NCI-H1694 treated with DMSO at 0.1 percent for 48 hours (cell line): ENCODE measurements around the gene GPR15LG.
"Not testable (repeated sequence)": the region's sequence is repeated elsewhere in the genome, so short reads cannot be mapped to it uniquely, and the experiment has no call there.

Experiments used
- DNase-seq: peaks from one replicate; lab custom pipeline; 2025; lab: John Stamatoyannopoulos, UW

The GPR15LG gene

DNA sequence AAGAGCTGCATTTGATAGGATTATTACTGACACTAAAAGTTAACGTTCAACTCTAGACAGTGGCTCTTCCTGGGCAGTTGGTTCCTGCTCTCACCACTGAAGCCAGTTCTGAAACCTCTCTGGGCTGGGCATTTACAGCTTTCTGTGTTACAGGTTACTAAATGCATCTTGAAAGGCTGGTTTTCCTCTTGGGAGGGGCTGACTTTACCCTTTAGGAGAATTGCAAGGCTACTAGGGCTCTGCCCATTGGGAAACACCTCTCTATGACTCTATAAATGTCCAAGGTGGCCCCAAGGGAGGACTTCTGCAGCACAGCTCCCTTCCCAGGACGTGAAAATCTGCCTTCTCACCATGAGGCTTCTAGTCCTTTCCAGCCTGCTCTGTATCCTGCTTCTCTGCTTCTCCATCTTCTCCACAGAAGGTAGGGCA is at the start of gene GPR15LG:
GPR15LG (plus strand) TSS at position 301 of the 429 bp plus-strand sequence; CDS start at position 352, 51 bp downstream.
- no peak for DNase-seq

DNA sequence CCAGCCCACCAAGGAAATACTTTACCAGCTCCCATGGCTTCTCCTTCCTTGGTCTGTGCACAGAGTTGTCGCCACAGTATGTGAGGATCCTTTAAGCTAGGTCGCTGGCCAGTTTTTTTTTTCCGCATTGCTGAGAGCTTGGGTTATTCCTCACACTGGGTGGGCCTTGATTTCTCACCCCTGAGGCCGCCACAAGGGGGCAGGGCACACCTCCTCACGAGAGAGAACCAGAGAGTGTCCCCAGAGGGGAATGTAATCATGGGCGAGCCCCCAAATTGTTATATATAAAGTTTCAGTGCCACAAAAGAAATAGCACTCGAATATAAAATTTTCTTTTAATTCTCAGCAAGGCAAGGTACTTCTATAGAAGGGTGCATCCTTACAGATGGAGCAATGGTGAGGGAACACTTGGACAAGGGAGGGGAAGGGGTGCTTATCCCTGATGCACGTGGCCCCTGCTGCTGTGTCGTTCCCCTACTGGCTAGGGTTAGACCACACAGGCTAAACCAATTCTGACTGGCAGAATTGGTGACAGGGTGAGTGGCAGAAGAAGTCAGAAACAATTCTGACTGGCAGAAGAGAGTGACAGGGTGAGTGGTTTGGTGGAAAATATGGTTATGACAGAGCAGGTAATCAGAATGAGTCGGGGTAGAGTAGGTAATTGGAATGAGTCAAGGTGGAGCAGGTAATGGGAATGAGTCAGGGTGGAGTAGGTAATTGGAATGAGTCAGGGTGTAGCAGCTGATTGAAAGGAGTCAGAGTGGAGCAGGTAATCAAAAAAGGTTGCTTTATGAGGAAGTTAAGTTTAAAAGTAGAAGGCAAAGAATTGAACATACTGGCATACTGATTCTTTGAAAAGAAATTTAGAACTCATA is 47.5 kb upstream of the GPR15LG start:
- not testable (repeated sequence) for DNase-seq

DNA sequence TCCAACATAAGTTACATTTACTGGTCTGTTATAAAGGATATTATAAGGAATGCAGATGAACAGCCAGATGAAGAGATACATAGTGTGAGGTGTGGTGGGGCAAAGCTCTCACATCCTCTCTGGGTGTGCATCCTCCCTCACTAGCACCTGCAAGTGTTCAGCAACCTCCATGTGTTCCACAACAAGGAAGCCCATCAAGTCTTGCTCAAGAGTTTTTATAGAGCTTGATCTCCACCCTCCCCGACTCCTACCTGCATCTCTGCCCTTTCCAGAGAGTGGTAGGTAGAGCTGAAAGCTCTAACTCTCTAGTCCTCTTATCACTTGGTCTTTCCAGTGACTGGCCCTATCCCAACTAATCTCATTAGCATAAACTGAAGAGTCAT is 46.8 kb upstream of the GPR15LG start:
- no peak for DNase-seq

DNA sequence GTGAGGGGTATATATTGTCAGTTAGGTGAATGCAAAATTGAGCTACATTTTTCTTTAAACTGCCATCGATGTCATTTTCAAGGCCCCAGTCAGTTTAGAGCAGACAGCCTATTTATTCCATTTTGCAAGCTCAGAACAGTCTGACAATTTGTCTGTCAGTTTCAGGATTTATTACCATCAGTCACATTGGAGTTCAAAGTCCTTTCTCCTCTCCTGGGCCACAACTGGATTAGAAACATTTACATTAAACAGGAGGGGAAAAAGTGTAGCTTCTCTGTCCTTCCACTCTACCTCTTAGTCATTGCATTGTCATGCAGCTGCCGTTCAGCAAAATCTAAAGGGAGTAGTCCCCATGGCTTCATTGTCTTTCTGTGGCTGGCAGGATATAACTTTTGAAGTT is 37.8 kb upstream of the GPR15LG start:
- no peak for DNase-seq

DNA sequence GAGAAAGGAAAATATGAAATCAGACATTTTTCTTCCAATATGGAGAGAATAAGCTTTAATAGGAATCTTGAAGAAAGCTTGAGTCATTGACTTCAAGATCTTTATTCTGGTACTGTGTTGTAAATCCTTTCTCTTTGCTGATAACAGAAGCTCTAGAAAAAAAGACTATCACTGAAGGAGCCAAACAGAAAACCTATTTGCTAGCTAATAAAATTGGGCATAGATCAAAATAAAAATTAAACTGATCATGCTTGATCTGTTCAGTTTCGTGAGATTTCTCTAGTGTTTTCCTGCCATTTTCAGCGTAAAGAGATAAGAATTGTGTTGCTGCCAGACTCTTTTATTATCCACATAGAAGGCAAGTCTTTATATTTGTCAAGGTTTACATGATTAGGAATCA is 35.8 kb upstream of the GPR15LG start:
- DNase-seq: no peak

DNA sequence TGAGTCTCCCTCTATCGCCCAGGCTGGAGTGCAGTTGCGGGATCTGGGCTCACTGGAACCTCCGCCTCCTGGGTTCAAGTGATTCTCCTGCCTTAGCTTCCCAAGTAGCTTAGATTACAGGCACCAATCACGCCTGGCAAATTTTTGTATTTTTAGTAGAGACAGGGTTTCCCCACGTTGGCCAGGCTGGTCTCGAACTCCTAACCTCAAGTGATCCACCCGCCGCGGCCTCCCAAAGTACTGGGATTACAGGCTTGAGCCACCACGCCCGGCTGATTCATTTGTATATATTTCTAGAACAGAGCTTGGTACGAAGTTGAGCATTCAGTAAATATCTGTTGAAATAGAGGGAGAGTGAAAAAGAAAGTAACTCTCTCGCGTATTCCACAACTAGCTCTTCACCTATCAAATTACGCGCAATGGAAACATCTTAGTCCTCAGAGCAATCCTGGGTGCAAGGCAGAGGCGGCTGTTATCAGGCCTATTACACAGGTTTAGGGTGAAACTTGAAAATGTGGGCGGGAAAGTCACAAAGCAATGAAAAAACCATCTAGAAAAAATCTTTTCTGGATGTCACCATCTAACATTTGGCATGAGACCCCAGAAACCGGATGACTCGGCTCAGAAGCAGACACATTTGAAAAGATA is 35.0 kb upstream of the GPR15LG start:
- no peak for DNase-seq

DNA sequence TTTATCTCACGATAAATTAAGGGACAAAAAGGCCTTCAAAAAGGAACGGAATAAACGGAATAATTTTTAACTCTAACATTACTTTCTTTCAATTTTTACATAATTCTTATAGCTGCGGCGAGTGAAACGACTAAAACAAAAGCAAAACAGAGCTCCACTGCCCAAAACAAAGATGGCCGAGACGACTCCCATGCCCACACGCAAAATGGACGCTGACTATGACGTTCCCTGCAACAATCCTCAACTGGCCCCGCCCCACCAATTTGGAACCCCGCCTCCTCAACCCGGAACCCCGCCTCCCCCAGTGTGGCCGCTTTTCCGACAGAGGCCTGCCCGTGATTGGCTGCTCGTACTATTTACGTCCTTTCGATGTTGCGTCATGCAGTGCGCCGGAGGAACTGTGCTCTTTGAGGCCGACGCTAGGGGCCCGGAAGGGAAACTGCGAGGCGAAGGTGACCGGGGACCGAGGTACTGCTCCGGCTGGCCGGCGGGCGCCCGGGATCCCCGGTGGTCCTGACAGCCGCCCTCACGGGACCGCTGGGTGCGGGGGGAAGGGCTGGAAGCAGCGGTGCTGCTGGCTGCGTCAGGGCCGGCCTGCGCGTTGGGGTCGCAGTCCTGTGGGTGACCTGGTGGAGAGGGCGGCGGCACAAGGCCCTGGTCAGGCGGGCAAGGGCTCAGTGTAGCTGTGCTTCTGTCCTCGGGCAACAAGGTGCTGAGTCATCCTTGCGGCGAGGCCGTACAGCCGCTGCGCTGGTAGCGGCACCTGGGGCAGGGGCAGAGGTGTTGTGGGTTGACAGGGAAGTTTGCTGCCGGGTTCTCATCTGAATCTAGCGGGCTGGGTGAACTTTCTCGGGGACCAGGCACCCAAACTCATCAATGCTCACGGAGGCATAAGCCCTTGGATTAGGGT is 34.2 kb upstream of the GPR15LG start, which contains the start of gene GHITM:
GHITM (plus strand) TSS at position 384 of the 910 bp plus-strand sequence. CDS start 1,992 bp downstream, outside the sequence.
- peak; percentile 93 for DNase-seq

DNA sequence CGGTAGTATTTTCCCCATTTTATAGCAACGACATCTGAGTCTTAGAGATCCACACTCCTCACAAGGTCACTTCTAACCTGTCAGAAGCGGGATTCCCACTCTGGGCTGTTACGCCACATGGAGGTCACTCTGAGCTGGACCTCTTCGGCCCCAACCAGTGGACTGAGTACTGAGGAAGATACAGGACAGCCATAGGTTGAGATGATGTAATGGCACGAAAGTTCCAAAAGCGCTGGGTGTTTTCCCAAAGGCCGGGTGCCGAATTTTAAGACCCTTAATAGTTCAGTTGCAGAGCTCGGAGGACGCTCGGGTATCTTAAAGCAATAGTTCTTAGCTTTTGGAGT is 33.6 kb upstream of the GPR15LG start:
- no peak for DNase-seq

DNA sequence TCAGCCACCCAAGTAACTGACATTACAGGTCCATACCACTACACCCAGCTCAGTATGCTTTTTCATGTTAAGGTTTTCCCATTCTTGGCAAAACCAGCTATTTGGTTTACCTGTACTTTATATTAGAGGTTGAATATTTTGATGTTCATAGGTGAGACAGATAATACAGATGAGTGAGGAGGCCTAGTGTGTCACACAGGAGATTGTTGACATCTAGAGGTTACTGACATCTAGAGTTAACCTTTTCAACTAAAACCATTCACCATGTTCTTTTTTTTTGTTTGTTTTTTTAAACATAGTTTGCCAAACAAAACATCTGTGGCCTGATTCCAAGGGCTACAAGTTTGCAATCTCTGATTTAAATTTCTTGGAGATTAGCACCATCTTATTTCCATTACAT is 26.3 kb upstream of the GPR15LG start:
- no peak for DNase-seq

DNA sequence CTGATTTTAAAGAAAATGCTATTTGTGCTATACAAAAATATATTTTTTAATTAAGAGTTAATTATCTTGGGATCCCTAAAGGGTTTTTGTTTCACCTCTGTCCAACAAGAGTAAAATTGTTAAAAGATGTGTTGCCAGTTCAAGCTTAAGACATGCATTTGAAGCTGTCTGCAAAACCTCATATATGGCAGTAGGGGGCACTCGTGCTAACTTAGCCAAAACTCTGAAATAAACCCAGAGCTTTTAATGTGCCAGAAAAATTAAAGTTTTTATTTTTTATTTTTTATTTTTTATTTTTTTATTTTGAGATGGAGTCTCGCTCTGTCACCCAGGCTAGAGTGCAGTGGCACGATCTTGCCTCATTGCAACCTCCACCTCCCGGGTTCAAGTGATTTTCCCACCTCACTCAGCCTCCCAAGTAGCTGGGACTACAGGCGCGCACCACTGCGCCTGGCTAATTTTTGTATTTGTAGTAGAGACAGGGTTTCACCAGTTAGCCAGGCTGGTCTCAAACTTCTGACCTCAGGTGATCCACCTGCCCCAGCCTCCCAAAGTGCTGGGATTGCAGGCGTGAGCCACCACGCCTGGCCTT is 25.5 kb upstream of the GPR15LG start:
- peak; percentile 43 for DNase-seq

DNA sequence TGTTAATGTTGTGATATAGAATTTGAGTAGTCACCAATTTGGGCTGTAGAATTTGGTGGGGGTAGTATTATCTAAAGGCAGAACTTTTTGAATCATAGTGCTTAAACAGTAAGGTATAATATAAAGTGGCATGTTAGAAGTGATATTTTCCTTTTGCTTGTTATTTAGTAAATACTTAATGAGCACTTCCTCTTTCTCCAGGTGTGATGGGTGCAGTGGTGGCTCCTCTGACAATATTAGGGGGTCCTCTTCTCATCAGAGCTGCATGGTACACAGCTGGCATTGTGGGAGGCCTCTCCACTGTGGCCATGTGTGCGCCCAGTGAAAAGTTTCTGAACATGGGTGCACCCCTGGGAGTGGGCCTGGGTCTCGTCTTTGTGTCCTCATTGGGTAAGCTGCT is 23.7 kb upstream of the GPR15LG start:
- no peak for DNase-seq

DNA sequence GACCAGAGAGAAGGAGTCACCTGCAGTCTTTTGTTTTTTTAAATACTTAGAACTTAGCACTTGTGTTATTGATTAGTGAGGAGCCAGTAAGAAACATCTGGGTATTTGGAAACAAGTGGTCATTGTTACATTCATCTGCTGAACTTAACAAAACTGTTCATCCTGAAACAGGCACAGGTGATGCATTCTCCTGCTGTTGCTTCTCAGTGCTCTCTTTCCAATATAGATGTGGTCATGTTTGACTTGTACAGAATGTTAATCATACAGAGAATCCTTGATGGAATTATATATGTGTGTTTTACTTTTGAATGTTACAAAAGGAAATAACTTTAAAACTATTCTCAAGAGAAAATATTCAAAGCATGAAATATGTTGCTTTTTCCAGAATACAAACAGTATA is 20.8 kb upstream of the GPR15LG start:
- DNase-seq: no peak

DNA sequence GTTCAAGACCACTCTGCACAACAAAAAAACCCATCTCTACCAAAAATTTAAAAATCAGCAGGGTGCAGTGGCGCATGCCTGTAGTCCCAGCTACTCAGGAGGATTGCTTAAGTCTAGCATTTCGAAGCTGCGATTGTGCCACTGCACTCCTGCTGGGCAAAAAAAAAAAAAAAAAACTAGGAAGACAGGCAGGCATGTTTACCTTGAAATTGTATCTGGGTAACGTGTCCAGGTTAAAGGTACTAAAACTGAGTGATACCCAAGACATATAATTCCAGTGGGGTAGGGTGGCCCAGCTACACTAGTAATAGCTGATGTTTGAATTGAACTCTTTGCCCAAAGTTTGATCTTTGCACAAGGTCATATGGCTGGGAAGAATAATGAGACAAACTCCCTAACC is 18.1 kb upstream of the GPR15LG start:
- DNase-seq: no peak

DNA sequence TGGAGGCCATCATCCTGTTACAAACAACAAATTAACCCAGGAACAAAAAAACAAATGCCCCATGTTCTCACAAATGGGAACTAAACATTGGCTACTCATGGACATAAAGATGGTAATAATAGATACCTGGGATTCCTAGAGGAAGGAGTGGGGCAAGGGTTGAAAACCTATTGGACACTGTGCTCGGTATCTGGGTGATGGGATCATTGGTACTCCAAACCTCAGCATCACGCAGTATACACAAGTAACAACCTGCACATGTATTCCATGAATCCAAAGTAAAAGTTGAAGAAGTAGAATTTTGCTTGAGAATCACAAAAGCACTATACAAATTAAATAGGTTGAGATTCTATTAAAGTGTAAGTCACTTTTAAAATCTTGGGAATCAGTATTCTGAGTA is 17.6 kb upstream of the GPR15LG start:
- no peak for DNase-seq

DNA sequence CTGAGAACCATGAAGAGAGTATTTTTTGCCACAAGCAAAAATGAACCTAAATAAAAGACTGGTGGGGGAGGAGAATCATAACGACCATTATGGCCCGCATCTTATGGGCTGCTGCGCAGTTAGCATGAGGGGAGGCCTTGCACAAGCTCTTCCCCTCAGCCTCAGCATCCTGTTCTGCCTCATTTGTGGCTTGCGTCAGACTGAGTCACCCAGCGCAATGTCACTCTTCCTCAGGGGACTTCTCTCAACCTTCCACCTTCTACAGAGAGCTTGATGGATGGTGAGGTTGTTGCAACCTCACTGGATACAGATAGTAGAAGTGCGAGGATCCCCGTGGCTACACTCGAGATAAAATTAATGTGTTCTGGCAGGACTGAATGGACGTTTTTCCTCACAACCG is 16.8 kb upstream of the GPR15LG start:
- DNase-seq: no peak

DNA sequence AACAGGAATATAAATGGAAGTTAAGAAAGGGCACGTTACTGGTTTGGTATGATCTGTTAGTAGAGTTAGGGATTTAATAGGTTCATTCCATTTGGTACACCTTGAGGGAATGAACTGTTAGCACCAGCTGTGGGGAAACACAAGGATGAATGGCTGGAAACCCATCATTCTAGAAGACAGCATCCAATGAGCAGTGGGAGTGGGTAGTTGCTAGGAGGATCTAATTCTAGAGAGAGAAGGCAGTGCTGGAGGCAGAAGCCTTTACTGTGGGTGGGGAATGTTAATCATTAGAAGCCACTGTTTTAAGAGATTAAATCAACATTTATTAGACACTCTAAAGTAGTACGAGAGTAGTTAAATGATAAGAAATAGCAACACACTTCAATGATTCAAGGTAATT is 15.5 kb upstream of the GPR15LG start:
- no peak for DNase-seq

DNA sequence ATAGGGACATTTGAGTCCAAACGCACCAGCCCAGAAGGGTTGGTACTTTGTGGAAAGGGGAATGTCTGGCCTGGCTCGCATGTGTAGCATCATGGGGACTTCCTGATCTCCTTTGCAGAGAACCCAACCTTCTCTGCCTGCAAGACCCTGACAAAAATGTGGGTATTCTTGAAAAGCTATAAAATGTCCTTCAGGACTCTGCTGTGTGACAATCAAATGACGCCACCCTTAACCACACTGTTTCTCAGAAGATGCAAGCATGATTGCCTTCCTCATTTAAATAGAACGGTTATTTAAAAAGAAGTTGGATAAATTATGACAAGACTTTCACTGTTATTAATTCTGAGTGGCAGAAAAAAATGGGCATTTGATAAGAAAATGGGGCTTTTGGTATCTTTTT is 15.1 kb upstream of the GPR15LG start:
- DNase-seq: no peak

DNA sequence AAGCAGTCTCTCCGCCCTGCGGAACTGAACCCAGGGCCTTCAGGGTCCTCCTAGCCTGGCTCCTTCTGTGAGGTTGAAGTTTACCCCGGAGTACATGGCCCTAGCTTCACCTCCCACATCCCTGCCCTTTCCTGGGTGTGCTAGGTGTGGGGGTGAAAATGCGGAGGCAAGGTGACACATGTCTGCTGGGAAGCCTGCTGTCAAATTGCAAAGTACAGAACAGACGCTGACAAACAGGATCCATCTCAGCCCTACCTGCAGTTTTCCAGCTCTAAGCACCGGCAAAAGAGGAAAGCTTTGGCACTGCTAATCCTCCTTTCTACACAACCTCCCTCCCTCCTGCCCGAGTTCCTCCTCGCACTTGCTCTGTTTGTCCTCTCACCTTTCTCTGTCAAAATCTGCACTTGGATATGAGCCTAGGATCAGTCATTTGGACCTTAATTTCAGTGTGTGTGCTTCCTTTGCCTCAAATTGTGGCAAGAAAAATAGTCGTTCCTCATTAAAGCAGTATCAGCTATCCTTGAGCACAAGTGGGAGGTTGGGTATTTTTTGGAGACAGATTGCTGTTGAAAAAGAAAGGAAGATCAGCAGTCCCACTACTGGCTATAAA is 14.4 kb upstream of the GPR15LG start:
- no peak for DNase-seq

DNA sequence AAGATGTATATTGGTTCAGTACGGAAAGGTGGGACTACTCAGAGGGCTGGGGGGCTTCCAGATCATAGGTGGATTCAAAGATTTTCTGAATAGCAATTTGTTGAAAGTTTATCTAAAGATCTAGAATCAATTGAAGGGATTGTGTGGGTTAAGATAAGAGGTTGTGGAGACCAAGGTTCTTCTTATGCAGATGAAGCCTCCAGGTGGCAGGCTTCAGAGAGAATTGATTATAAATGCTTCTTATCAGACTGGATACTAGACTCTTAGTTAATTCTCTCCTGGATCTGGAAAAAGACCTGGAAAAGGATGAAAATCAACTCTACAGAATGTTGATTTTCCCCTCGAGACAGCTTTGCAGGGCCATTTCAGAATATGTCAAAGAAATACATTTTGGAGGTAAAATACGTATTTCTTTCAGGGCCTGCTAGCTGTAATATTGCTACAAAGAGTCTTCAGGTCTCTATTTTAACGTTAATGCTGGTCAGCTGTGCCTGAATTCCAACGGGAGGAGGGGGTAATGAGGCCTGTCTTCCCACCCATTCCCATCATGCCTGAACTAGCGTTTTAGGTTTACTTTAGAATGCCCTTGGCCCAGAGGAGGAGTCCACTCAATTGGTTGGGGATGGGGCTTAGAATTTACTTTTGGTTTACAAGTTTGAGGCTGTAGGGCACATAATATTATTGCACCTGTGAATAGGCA is 12.8 kb upstream of the GPR15LG start:
- no peak for DNase-seq

DNA sequence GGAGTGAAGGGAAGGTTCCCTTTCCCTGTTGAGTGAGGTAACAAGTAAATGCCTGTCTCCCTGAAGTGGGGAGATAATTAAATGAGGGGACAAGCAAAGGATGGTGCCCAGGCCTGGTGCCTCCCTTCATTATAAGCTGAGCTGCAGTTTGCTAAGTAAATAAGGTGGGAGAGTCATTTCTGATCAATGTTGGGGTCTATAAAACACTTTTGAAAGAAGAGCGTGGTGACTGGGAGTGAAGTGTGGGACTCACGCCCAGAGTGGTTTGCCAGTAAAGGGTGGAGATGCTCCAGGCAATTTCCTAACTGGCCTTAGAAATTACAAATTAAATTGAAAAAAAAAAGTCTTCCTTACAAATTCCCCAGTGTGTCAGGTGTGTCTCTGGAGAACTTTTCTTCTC is 9.6 kb upstream of the GPR15LG start:
- no peak for DNase-seq

DNA sequence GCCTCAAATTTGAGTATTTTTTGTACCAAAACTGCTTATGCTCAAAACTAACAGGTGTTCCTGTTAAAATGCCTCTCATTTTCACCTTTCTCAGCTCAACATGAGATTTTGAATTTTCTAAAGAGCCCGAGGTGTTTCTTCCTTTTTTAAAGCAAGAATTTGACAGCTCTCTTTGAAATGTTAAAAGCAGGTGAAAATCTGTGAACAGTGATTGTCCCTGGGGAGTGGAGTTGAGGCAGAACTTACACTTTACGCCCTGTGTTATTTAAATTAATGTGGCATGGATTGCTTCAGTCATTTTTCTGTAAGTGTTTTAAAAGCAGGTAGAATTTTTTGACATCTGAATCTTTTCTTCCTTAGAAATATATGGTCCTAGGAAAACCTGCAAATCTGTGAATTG is 9.2 kb upstream of the GPR15LG start:
- no peak for DNase-seq
